Measurements from ENCODE around the gene EMP3.

DNA sequence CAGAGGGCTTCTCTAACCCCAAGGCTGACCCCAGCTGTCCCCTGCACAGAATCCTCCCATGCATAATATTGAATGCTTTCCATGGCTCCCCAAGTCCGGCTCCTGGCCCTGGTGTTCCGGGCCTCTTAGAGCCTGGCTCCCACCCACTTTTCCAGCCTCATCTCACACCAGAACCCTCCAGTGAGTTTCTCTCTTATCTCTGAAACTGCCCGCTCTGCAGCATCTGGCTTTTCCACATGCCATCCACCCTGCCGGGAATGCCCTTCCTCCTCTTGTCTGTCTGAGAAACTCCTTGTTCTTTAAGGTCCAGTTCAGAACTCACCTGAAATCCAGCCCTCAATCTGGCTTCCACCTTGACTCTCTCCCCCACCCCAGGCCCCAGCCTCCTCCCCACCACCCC, 45.6 kb downstream of the EMP3 start:
- no peak for TF ChIP-seq CTCF (IDR thresholded peaks at IDR 0.05)
- TF ChIP-seq POLR2A (IDR thresholded peaks at IDR 0.05) = no peak
